Natural killer cell (primary cell): ENCODE results near the gene CA11. TPM values are rescaled to one million over a fixed set of nuclear protein-coding genes. Genes with fewer than 3 reads are reported as not detected.

Experiments
- ATAC-seq, 3 donors: fragments of 150-1000 bp in 2 of 3; fragments of 200-7000 bp in 1 of 3; cut with Tn5 transposase; 1 replicate in 1 of 3; 2 replicates in 2 of 3; pipeline ENCODE4 v1.10.0; 2021; ENCODE audit warnings: mild to moderate bottlenecking in 2 of 3, moderate library complexity in 2 of 3
- DNase-seq, 2 donors: peaks; one replicate each; pipeline versions ENCODE4 v3.0.0 to v3.0.0-alpha.2; 2013 to 2021; ENCODE audit warnings: mixed read lengths in 1 of 2
- H3K27ac ChIP-seq: one replicate; pipeline ENCODE4 v1.5.1; 2013; ENCODE audit warnings: mild to moderate bottlenecking, low read length
- H3K27me3 ChIP-seq: one replicate; pipeline ENCODE4 v1.6.1; 2013; ENCODE audit warnings: low read length; ENCODE audit not compliant: control insufficient read depth, insufficient read depth
- H3K36me3 ChIP-seq: one replicate; pipeline ENCODE4 v1.6.1; 2013; ENCODE audit warnings: low read length; ENCODE audit not compliant: control insufficient read depth, insufficient read depth
- H3K4me1 ChIP-seq: one replicate; pipeline ENCODE4 v1.6.1; 2013; ENCODE audit warnings: low read length; ENCODE audit not compliant: control insufficient read depth, insufficient read depth
- H3K4me3 ChIP-seq: one replicate; pipeline ENCODE4 v1.5.1; 2013; ENCODE audit warnings: low read length
- H3K9me3 ChIP-seq: one replicate; pipeline ENCODE4 v1.6.1; 2013; ENCODE audit warnings: low read length; ENCODE audit not compliant: control insufficient read depth, insufficient read depth
- H3K27ac Mint-ChIP-seq, 2 donors: one replicate each; pipeline ENCODE4 v1.8.0; 2022; ENCODE audit warnings: mild to moderate bottlenecking in 2 of 2, mixed read lengths in 2 of 2, moderate library complexity in 1 of 2
- H3K27me3 Mint-ChIP-seq, 2 donors: one replicate each; pipeline ENCODE4 v1.8.0; 2022; ENCODE audit warnings: low read depth in 2 of 2, mixed read lengths in 2 of 2
- H3K36me3 Mint-ChIP-seq: one replicate; pipeline ENCODE4 v1.8.0; 2022; ENCODE audit warnings: mixed read lengths
- H3K4me1 Mint-ChIP-seq, 2 donors: one replicate each; pipeline ENCODE4 v1.8.0; 2022; ENCODE audit warnings: mixed read lengths in 2 of 2
- H3K4me3 Mint-ChIP-seq: one replicate; pipeline ENCODE4 v1.8.0; 2022; ENCODE audit warnings: mild to moderate bottlenecking, moderate library complexity, mixed read lengths
- H3K9me3 Mint-ChIP-seq, 2 donors: one replicate each; pipeline ENCODE4 v1.8.0; 2022; ENCODE audit warnings: mixed read lengths in 2 of 2
- WGBS: methylation state at CpG from one replicate; pipeline ENCODE4 v1.1.7; 2013; ENCODE audit warnings: missing lambda C conversion rate; ENCODE audit not compliant: insufficient coverage; 5-methylcytosine and 5-hydroxymethylcytosine counted together
- intact Hi-C: fragments of 100-400 bp; cut with micrococcal nuclease; formaldehyde crosslinking; loops from one replicate; pipeline ENCODE4 v1.14.2; 2022
- total RNA-seq, 4 donors: library from RNA; stranded (reverse); fragments of 120-200 nt in 1 of 4; gene quantifications; one replicate each; pipeline versions ENCODE4 v1.2.3 to v1.2.4, GENCODE V29; 2013 to 2022
- TF ChIP-seq, protein P1 (sequence below): fragments of 200-600 bp; IDR thresholded peaks from one replicate; pipeline ENCODE4 v1.8.0; 2022; ENCODE audit warnings: antibody characterized with exemption

CA11 gene
- total RNA-seq, 3 donors from 2014 or later (not counting 1 experiment from before 2014, with no cell fraction given): 9.2 to 11.9 (median 11.0) TPM

DNA sequence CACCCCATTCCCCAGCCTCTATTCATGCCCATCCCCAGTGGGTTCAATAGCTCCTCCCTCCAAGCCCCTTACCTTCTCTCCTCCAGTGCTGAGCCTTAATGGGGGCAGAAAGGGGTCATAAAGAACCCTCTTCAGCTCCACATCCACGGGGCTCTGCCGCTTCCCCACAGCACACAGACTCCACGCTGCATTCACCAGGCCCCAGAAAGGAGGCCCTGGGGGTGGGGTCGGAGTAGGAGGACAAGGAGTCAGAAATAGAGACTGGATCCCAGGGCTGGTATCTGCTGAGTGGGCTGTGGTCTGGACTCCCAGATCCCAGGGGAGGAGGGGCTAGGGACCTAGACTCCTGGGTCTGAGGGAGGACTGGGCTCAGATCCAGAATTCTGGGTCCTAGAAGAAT is 1.6 kb downstream of the CA11 start:
- Histone ChIP-seq H3K36me3 (no peaks in the 10 kb centered on the region), H3K4me1 (peaks cover 51% of the 10 kb centered on the region), H3K4me3 (no peak overlapping the region), H3K9me3 (no peaks in the 10 kb centered on the region), H3K27ac (no peak overlapping the region), H3K27me3 (no peaks in the 10 kb centered on the region)
- peaks cover 24 to 39% of the 10 kb centered on the region in 2 donors for H3K4me1 Mint-ChIP-seq
- peak overlapping the region; percentile 31 for H3K4me3 Mint-ChIP-seq
- H3K27ac Mint-ChIP-seq: peak overlapping the region in 1 of 2 donors; percentile 95
- H3K27me3 Mint-ChIP-seq: peaks cover 0 to 3% of the 10 kb centered on the region in 2 donors
- intact Hi-C loops: loop anchor here (10.0 kb wide), 1 partner anchor 320 kb away; the partner anchor contains the start of gene FTL
- TF ChIP-seq, protein P1, sequence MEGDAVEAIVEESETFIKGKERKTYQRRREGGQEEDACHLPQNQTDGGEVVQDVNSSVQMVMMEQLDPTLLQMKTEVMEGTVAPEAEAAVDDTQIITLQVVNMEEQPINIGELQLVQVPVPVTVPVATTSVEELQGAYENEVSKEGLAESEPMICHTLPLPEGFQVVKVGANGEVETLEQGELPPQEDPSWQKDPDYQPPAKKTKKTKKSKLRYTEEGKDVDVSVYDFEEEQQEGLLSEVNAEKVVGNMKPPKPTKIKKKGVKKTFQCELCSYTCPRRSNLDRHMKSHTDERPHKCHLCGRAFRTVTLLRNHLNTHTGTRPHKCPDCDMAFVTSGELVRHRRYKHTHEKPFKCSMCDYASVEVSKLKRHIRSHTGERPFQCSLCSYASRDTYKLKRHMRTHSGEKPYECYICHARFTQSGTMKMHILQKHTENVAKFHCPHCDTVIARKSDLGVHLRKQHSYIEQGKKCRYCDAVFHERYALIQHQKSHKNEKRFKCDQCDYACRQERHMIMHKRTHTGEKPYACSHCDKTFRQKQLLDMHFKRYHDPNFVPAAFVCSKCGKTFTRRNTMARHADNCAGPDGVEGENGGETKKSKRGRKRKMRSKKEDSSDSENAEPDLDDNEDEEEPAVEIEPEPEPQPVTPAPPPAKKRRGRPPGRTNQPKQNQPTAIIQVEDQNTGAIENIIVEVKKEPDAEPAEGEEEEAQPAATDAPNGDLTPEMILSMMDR: no peak
- WGBS: 81% methylated on average over 4 of the region's 4 CpGs
- DNase-seq: no peak
- no peak for ATAC-seq
- H3K9me3 Mint-ChIP-seq: no peaks in the 10 kb centered on the region
- no peaks in the 10 kb centered on the region for H3K36me3 Mint-ChIP-seq

DNA sequence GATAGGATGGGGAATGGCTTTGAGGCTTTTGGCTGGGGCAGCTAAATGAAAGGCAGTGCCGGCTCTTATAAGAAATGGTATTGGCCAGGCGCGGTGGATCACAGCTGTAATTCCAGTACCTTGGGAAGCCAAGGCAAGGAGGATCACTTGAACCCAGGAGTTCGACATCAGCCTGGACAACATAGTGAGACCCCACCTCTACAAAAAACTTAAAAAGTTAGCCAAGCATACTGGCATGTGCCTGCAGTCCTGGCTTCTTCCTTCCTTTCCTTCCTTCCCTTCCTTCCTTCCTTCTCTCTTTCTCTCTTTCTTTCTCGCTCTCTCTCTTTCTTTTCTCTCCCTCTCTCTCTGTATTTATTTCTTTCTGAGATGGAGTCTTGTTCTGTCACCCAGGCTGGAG is 3.1 kb downstream of the CA11 start:
- DNase-seq: no peak
- no peak for ATAC-seq
- intact Hi-C loops: loop anchor here (10.0 kb wide), 1 partner anchor 322 kb away; the partner anchor contains the start of gene FTL
- Mint-ChIP-seq H3K27me3 (peaks cover 0 to 3% of the 10 kb centered on the region in 2 donors), H3K36me3 (no peaks in the 10 kb centered on the region), H3K4me1 (peaks cover 28 to 48% of the 10 kb centered on the region in 2 donors), H3K27ac (no peak overlapping the region), H3K4me3 (no peak overlapping the region), H3K9me3 (peaks cover 0 to 4% of the 10 kb centered on the region in 2 donors)
- no peak overlapping the region for H3K27ac ChIP-seq
- peaks cover 52% of the 10 kb centered on the region for H3K4me1 ChIP-seq
- no peaks in the 10 kb centered on the region for H3K9me3 ChIP-seq
- H3K27me3 ChIP-seq: no peaks in the 10 kb centered on the region
- no peak overlapping the region for H3K4me3 ChIP-seq
- TF ChIP-seq, protein P1: no peak
- H3K36me3 ChIP-seq: no peaks in the 10 kb centered on the region
- 93% methylated on average over 5 of the region's 5 CpGs for WGBS

DNA sequence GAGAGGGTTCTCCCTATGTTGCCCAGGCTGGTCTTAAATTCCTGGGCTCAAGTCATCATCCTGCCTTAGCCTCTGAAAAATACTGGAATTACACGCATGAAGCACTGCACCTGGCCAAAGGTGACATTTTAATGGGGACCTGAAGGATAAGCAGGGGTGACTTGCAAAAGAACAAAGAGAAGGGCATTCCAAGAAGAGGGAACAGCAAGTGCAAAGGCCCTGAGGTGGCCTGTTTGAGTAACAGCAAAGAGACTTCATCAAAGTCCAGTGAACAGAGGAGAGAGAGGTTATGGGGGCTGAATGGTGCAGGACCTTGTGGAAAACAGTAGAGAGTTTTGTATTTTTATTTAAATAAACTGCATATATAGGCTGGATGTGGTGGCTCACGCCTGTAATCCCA is 4.1 kb downstream of the CA11 start:
- Mint-ChIP-seq H3K9me3 (peaks cover 0 to 4% of the 10 kb centered on the region in 2 donors), H3K27ac (no peak overlapping the region), H3K4me1 (peaks cover 32 to 48% of the 10 kb centered on the region in 2 donors), H3K27me3 (peaks cover 0 to 3% of the 10 kb centered on the region in 2 donors), H3K4me3 (no peak overlapping the region), H3K36me3 (no peaks in the 10 kb centered on the region)
- Histone ChIP-seq H3K4me1 (peaks cover 42% of the 10 kb centered on the region), H3K27ac (no peak overlapping the region), H3K36me3 (no peaks in the 10 kb centered on the region), H3K9me3 (no peaks in the 10 kb centered on the region), H3K27me3 (no peaks in the 10 kb centered on the region), H3K4me3 (no peak overlapping the region)
- 99% methylated on average over 2 of the region's 2 CpGs for WGBS
- ATAC-seq (no peak), DNase-seq (no peak)
- TF ChIP-seq, protein P1: no peak
- intact Hi-C loops: loop anchor here (10.0 kb wide), 1 partner anchor 323 kb away; the partner anchor contains the start of gene FTL
